22Rv1 (cell line): ENCODE data around the gene CHKB.

ENCODE experiments used
- ZFX ChIP-seq: fragments of 450-650 bp; IDR thresholded peaks from 2 replicates; pipeline ENCODE4 v1.6.1; 2017; ENCODE audit warnings: antibody characterized with exemption, borderline replicate concordance
- TF ChIP-seq, protein P1 (sequence below): fragments of 450-650 bp; IDR thresholded peaks from 2 replicates; pipeline ENCODE4 v1.5.1; 2017; ENCODE audit warnings: mild to moderate bottlenecking

DNA sequence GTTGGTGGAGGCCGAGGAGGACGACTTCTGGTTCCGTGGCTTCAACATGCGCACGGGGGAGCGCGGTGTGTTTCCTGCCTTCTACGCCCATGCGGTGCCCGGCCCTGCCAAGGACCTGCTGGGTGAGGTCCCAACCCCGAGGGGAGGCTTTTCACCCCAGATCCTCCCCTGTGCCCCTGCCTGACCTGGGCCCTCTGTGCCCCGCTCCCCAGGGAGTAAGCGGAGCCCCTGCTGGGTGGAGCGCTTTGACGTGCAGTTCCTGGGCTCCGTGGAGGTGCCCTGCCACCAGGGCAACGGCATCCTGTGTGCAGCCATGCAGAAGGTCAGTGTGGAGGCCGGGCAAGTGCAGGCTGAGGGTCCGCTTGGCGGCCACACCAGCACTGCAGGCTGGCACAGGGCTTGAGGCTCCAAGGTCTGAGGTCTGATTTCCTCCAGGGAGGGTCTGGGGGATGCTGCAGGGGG, 23.0 kb upstream of the CHKB start:
- TF ChIP-seq, protein P1, sequence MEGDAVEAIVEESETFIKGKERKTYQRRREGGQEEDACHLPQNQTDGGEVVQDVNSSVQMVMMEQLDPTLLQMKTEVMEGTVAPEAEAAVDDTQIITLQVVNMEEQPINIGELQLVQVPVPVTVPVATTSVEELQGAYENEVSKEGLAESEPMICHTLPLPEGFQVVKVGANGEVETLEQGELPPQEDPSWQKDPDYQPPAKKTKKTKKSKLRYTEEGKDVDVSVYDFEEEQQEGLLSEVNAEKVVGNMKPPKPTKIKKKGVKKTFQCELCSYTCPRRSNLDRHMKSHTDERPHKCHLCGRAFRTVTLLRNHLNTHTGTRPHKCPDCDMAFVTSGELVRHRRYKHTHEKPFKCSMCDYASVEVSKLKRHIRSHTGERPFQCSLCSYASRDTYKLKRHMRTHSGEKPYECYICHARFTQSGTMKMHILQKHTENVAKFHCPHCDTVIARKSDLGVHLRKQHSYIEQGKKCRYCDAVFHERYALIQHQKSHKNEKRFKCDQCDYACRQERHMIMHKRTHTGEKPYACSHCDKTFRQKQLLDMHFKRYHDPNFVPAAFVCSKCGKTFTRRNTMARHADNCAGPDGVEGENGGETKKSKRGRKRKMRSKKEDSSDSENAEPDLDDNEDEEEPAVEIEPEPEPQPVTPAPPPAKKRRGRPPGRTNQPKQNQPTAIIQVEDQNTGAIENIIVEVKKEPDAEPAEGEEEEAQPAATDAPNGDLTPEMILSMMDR: no peak
- no peak for TF ChIP-seq ZFX
